HG03575 (cell line): ENCODE results near the gene WBP2.
"Not testable (repeated sequence)": the region's sequence is repeated elsewhere in the genome, so short reads cannot be mapped to it uniquely, and the experiment has no call there.

Experiments
- ATAC-seq: cut with Tn5 transposase; IDR thresholded peaks from one replicate; pipeline ENCODE4 v1.9.1; 2021; ENCODE audit not compliant: unreplicated experiment, insufficient number of reproducible peaks, low FRiP score; ENCODE audit errors: extremely low read depth

Gene WBP2

GRCh38 chr17:75870228-75870627 is 15.1 kb upstream of the WBP2 start:
- not testable (repeated sequence) for ATAC-seq

- no peak for ATAC-seq
Measured at GRCh38 chr17:75869282-75870141, 14.4 kb upstream of the WBP2 start.

GRCh38 chr17:75868730-75869281 is 13.7 kb upstream of the WBP2 start:
- ATAC-seq, result not testable (repeated sequence)

GRCh38 chr17:75865404-75866188 is 10.5 kb upstream of the WBP2 start:
- not testable (repeated sequence) for ATAC-seq

- ATAC-seq, result not testable (repeated sequence)
Measured at GRCh38 chr17:75864887-75865286, 9.8 kb upstream of the WBP2 start.

GRCh38 chr17:75864448-75864871 is 9.3 kb upstream of the WBP2 start:
- no peak for ATAC-seq

GRCh38 chr17:75861927-75862317 is 6.8 kb upstream of the WBP2 start:
- ATAC-seq, result no peak

GRCh38 chr17:75859358-75859757 is 4.2 kb upstream of the WBP2 start:
- not testable (repeated sequence) for ATAC-seq

GRCh38 chr17:75856062-75856756 is 1.1 kb upstream of the WBP2 start:
- no peak for ATAC-seq

- no peak for ATAC-seq
Measured at GRCh38 chr17:75854881-75855309, 240 bp downstream of the WBP2 start.

- no peak for ATAC-seq
Measured at GRCh38 chr17:75854101-75854748, 910 bp downstream of the WBP2 start.

GRCh38 chr17:75853433-75853832 is 1.7 kb downstream of the WBP2 start:
- no peak for ATAC-seq

- not testable (repeated sequence) for ATAC-seq
Measured at GRCh38 chr17:75851693-75851991, 3.5 kb downstream of the WBP2 start.

GRCh38 chr17:75850928-75851692 is 4.0 kb downstream of the WBP2 start:
- ATAC-seq, result no peak

- ATAC-seq, result no peak
Measured at GRCh38 chr17:75849724-75850123, 5.4 kb downstream of the WBP2 start.

GRCh38 chr17:75849279-75849646 is 5.9 kb downstream of the WBP2 start:
- ATAC-seq, result no peak

- no peak for ATAC-seq
Measured at GRCh38 chr17:75848523-75849278, 6.4 kb downstream of the WBP2 start.
